H9 (cell line): ENCODE results near the gene HOXC10. TPM values are rescaled to one million over a fixed set of nuclear protein-coding genes. Genes with fewer than 3 reads are reported as not detected.

Experiments
- DNase-seq: peaks from one replicate; pipeline ENCODE4 v3.0.0-alpha.2; 2017
- H2AFZ ChIP-seq: one replicate; pipeline ENCODE4 v1.6.1; 2013; ENCODE audit warnings: mild to moderate bottlenecking, low read length, control low read depth, moderate library complexity
- H2AK5ac ChIP-seq: 2 replicates; pipeline ENCODE4 v1.6.1; 2013; ENCODE audit warnings: low read length, control low read depth, mixed read lengths; ENCODE audit not compliant: insufficient read length
- H2BK120ac ChIP-seq: one replicate; pipeline ENCODE4 v1.6.1; 2013; ENCODE audit warnings: low read depth, mild to moderate bottlenecking, low read length, control low read depth, inconsistent platforms; ENCODE audit not compliant: poor library complexity, severe bottlenecking
- H2BK12ac ChIP-seq: 2 replicates; pipeline ENCODE4 v1.6.1; 2013; ENCODE audit warnings: low read length, control low read depth, mixed read lengths, low read depth; ENCODE audit not compliant: insufficient read length
- H2BK15ac ChIP-seq: 2 replicates; pipeline ENCODE4 v1.6.1; 2013; ENCODE audit warnings: low read depth, low read length, control low read depth
- H2BK20ac ChIP-seq: one replicate; pipeline ENCODE4 v1.6.1; 2013; ENCODE audit warnings: low read depth, mild to moderate bottlenecking, low read length, control low read depth, inconsistent platforms; ENCODE audit not compliant: poor library complexity, severe bottlenecking
- H2BK5ac ChIP-seq: 2 replicates; pipeline ENCODE4 v1.6.1; 2013; ENCODE audit warnings: low read length, control low read depth, mixed read lengths; ENCODE audit not compliant: insufficient read length
- H3K14ac ChIP-seq: 2 replicates; pipeline ENCODE4 v1.6.1; 2013; ENCODE audit warnings: low read length, control low read depth; ENCODE audit not compliant: insufficient read depth
- H3K18ac ChIP-seq: 2 replicates; pipeline ENCODE4 v1.6.1; 2013; ENCODE audit warnings: low read depth, mild to moderate bottlenecking, mixed read lengths, low read length, control low read depth; ENCODE audit not compliant: insufficient read length
- H3K23ac ChIP-seq: 2 replicates; pipeline ENCODE4 v1.6.1; 2013; ENCODE audit warnings: low read length, control low read depth, mixed read lengths, low read depth; ENCODE audit not compliant: insufficient read length
- H3K23me2 ChIP-seq: 2 replicates; pipeline ENCODE4 v1.6.1; 2013; ENCODE audit warnings: low read depth, mild to moderate bottlenecking, mixed read lengths, low read length, control low read depth; ENCODE audit not compliant: insufficient read length, poor library complexity, severe bottlenecking
- H3K27ac ChIP-seq: 2 replicates; pipeline ENCODE4 v1.5.1; 2013; ENCODE audit warnings: low read length, control low read depth, mixed read lengths, low read depth; ENCODE audit not compliant: insufficient read length
- H3K27me3 ChIP-seq: 2 replicates; pipeline ENCODE4 v1.6.1; 2013; ENCODE audit warnings: low read length, control low read depth, inconsistent platforms; ENCODE audit not compliant: insufficient read depth
- H3K4ac ChIP-seq: 2 replicates; pipeline ENCODE4 v1.6.1; 2013; ENCODE audit warnings: low read depth, mild to moderate bottlenecking, control low read depth, inconsistent platforms, low read length, moderate library complexity
- H3K4me1 ChIP-seq: 2 replicates; pipeline ENCODE4 v1.6.1; 2013; ENCODE audit warnings: low read length, control low read depth, inconsistent platforms; ENCODE audit not compliant: insufficient read depth
- H3K4me2 ChIP-seq: 2 replicates; pipeline ENCODE4 v1.6.1; 2013; ENCODE audit warnings: low read length, control low read depth, mixed read lengths; ENCODE audit not compliant: insufficient read length, insufficient read depth
- H3K56ac ChIP-seq: 2 replicates; pipeline ENCODE4 v1.6.1; 2013; ENCODE audit warnings: low read depth, mild to moderate bottlenecking, mixed read lengths, low read length, control low read depth; ENCODE audit not compliant: insufficient read length
- H3K79me1 ChIP-seq: 2 replicates; pipeline ENCODE4 v1.6.1; 2013; ENCODE audit warnings: low read depth, mild to moderate bottlenecking, moderate library complexity, low read length, control low read depth, inconsistent platforms; ENCODE audit not compliant: insufficient read depth, poor library complexity, severe bottlenecking
- H3K79me2 ChIP-seq: 2 replicates; pipeline ENCODE4 v1.6.1; 2013; ENCODE audit warnings: low read length, control low read depth, inconsistent platforms; ENCODE audit not compliant: insufficient read depth
- H3K9ac ChIP-seq: 2 replicates; pipeline ENCODE4 v1.6.1; 2013; ENCODE audit warnings: low read length, control low read depth, mixed read lengths; ENCODE audit not compliant: insufficient read length; ENCODE audit errors: extremely low read depth
- H3K9me3 ChIP-seq: one replicate; pipeline ENCODE4 v1.6.1; 2013; ENCODE audit warnings: low read depth, low read length, inconsistent platforms; ENCODE audit not compliant: control insufficient read depth
- H3T11ph ChIP-seq: one replicate; pipeline ENCODE4 v1.6.1; 2013; ENCODE audit warnings: mild to moderate bottlenecking, low read length, control low read depth, inconsistent platforms
- H4K20me1 ChIP-seq: one replicate; pipeline ENCODE4 v1.6.1; 2013; ENCODE audit not compliant: control insufficient read depth, insufficient read length, insufficient read depth
- H4K5ac ChIP-seq: 2 replicates; pipeline ENCODE4 v1.6.1; 2013; ENCODE audit warnings: low read depth, mild to moderate bottlenecking, mixed read lengths, low read length, control low read depth; ENCODE audit not compliant: insufficient read length
- H4K8ac ChIP-seq: replicated peaks from 2 replicates; pipeline ENCODE4 v1.6.1; 2013; ENCODE audit warnings: low read length, control low read depth, mixed read lengths, low read depth; ENCODE audit not compliant: insufficient read length
- H4K91ac ChIP-seq: 2 replicates; pipeline ENCODE4 v1.6.1; 2013; ENCODE audit warnings: low read depth, mild to moderate bottlenecking, moderate library complexity, mixed read lengths, low read length, control low read depth; ENCODE audit not compliant: insufficient read length
- H3K27ac Mint-ChIP-seq, 3 experiments: 2 replicates in 2 of 3; 3 replicates in 1 of 3; pipeline ENCODE4 v1.8.0; 2020 to 2021; ENCODE audit warnings: mixed read lengths in 3 of 3, mild to moderate bottlenecking in 1 of 3, moderate library complexity in 1 of 3
- H3K27me3 Mint-ChIP-seq: 2 replicates; pipeline ENCODE4 v1.8.0; 2021; ENCODE audit warnings: low read depth, mild to moderate bottlenecking, moderate library complexity, mixed read lengths
- H3K36me3 Mint-ChIP-seq, 3 experiments: 2 replicates in 2 of 3; 3 replicates in 1 of 3; pipeline ENCODE4 v1.8.0; 2020 to 2021; ENCODE audit warnings: low read depth in 3 of 3, mixed read lengths in 3 of 3; ENCODE audit not compliant: insufficient read depth in 1 of 3
- H3K4me1 Mint-ChIP-seq, 2 experiments: 2 replicates each; pipeline ENCODE4 v1.8.0; 2020; ENCODE audit warnings: mixed read lengths in 2 of 2
- H3K4me3 Mint-ChIP-seq, 2 experiments: 2 replicates in 1 of 2; 3 replicates in 1 of 2; pipeline ENCODE4 v1.8.0; 2020 to 2021; ENCODE audit warnings: mild to moderate bottlenecking in 2 of 2, mixed read lengths in 2 of 2, moderate library complexity in 1 of 2
- H3K9me3 Mint-ChIP-seq, 2 experiments: 2 replicates in 1 of 2; 3 replicates in 1 of 2; pipeline ENCODE4 v1.8.0; 2020; ENCODE audit warnings: mild to moderate bottlenecking in 2 of 2, mixed read lengths in 2 of 2, moderate library complexity in 1 of 2
- CTCF ChIP-seq: fragments of 200-600 bp; sonication (generic); conservative IDR thresholded peaks from 3 replicates; pipeline ENCODE4 v1.8.0; 2021; ENCODE audit warnings: antibody characterized with exemption, mild to moderate bottlenecking
- WGBS: extraction: QIAGEN DNeasy Blood & Tissue Kit; methylation state at CpG from one replicate; pipeline ENCODE4 v1.1.7; 2013; ENCODE audit warnings: missing lambda C conversion rate, low lambda C conversion rate, mixed read lengths; ENCODE audit not compliant: insufficient read length; ENCODE audit errors: extremely low coverage; 5-methylcytosine and 5-hydroxymethylcytosine counted together
- total RNA-seq: library from RNA; stranded (reverse); gene quantifications from 2 replicates; pipeline ENCODE4 v1.2.1, GENCODE V29; 2021

The HOXC10 gene
- total RNA-seq, 1 experiment from 2014 or later: not detected

- Histone ChIP-seq H3K9me3 (no peaks in the 10 kb centered on the region), H3K27me3 (peaks cover 93% of the 10 kb centered on the region), H3K23me2 (no peaks in the 10 kb centered on the region), H3T11ph (no peak overlapping the region), H3K14ac (no peak overlapping the region), H3K4me1 (no peaks in the 10 kb centered on the region), H4K5ac (no peak overlapping the region), H4K20me1 (no peaks in the 10 kb centered on the region), H3K4me2 (no peak overlapping the region), H3K27ac (no peak overlapping the region), H4K91ac (no peak overlapping the region), H3K79me1 (no peaks in the 10 kb centered on the region), H3K23ac (no peak overlapping the region), H2BK12ac (no peak overlapping the region), H2BK120ac (no peak overlapping the region), H2AK5ac (no peak overlapping the region), H3K56ac (no peak overlapping the region), H2BK15ac (no peak overlapping the region), H2BK20ac (no peak overlapping the region), H3K18ac (no peak overlapping the region), H4K8ac (no peak overlapping the region), H3K79me2 (no peaks in the 10 kb centered on the region), H3K4ac (no peak overlapping the region), H3K9ac (no peak overlapping the region), H2BK5ac (no peak overlapping the region), H2AFZ (no peak overlapping the region)
- WGBS: no CpG with 5 or more reads among the region's 51 CpGs
- no peak for DNase-seq
- H3K27me3 Mint-ChIP-seq: peaks cover 100% of the 10 kb centered on the region
- peaks cover 7 to 35% of the 10 kb centered on the region in 2 experiments for H3K4me1 Mint-ChIP-seq
- TF ChIP-seq CTCF: no peak
- H3K4me3 Mint-ChIP-seq: peak overlapping the region in 1 of 2 experiments; percentile 71; a peak in 3 of 5 replicates
- H3K27ac Mint-ChIP-seq: no peak overlapping the region
- H3K9me3 Mint-ChIP-seq: peaks cover 0 to 2% of the 10 kb centered on the region in 2 experiments; a peak in 2 of 5 replicates
- H3K36me3 Mint-ChIP-seq: no peaks in the 10 kb centered on the region
Measured at GRCh38 chr12:54009171-54010052, 24.5 kb downstream of the HOXC10 start.
